Measurements from ENCODE around the gene CAMTA1.

CAMTA1 gene

DNA sequence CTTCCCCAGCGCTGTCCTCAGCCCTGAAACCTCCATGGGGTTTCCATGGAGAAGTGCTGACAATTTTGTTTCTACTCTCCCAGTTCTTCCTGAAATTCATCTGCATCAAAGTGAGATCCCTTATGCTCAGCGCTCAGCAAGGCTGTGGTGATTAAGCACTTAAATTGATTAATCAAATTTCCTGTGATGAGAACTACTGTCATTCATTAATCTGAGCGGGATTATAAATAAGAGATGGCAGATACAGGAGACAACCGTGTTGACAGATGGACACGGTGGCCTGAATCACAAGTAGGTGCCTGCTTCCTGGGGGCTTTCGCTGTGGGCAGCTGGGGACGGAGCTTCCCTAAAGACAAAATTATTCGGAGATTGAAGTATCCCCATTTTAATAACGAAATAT, 656.8 kb downstream of the CAMTA1 start:
- no peak for DNase-seq (ENCODE audit: low read depth)
- H3K4me3 ChIP-seq (ENCODE audit: low read depth, low read length), result no peak overlapping the region
- TF ChIP-seq CTCF (IDR thresholded peaks at IDR 0.05; ENCODE audit: insufficient read depth, low read depth, low read length, missing control alignments), result no peak

GRCh38 chr1:7442918-7443317, 657.7 kb downstream of the CAMTA1 start:
- H3K4me3 ChIP-seq (ENCODE audit: low read depth, low read length), result no peak overlapping the region
- no peak for DNase-seq (ENCODE audit: low read depth)
- no peak for TF ChIP-seq CTCF (IDR thresholded peaks at IDR 0.05; ENCODE audit: insufficient read depth, low read depth, low read length, missing control alignments)

DNA sequence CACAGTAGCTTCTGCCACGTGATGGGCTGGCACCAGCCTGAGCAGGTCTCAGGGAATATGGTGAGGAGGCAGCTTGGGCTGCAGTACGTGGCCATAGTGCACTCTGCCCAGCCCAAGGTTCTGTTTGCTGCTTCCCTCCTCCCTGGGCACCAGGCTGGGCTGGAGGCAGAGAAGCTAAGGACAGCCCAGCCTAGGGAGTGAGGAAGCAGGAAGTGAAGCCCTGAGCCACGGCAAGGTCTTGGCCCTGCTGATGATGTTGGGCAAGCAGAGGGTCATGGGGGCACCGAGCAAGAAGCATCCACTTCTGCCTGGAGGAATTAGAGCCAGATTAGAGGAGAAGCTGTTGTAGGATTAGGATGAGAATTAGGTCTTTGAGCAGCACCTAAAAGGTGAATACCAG, 659.1 kb downstream of the CAMTA1 start:
- no peak for DNase-seq (ENCODE audit: low read depth)
- no peak for TF ChIP-seq CTCF (IDR thresholded peaks at IDR 0.05; ENCODE audit: insufficient read depth, low read depth, low read length, missing control alignments)
- H3K4me3 ChIP-seq (ENCODE audit: low read depth, low read length), result no peak overlapping the region

GRCh38 chr1:7447093-7447492, 661.8 kb downstream of the CAMTA1 start:
- H3K4me3 ChIP-seq (ENCODE audit: low read depth, low read length), result no peak overlapping the region
- DNase-seq (ENCODE audit: low read depth), result no peak
- no peak for TF ChIP-seq CTCF (IDR thresholded peaks at IDR 0.05; ENCODE audit: insufficient read depth, low read depth, low read length, missing control alignments)

DNA sequence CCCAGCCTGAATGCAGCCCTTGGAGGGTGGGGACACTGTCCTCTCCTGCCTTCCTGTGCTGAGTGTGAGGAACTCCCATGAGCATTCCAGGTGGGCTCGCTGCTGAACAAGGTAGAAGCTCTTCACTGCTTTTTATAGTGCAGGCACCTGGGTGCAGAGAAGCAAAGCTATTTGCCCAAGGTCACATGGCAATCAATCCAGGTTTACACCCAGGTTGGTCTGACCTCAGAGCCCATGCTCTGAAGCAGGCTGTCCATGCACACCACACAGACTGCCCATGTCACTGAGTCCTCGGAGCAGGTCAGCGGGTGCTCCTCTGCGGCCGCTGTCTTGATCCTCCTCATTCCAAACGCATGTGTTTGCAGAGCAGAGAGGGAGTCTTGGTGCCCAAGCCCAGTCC, 662.5 kb downstream of the CAMTA1 start:
- no peak overlapping the region for H3K4me3 ChIP-seq (ENCODE audit: low read depth, low read length)
- DNase-seq (ENCODE audit: low read depth), result no peak
- TF ChIP-seq CTCF (IDR thresholded peaks at IDR 0.05; ENCODE audit: insufficient read depth, low read depth, low read length, missing control alignments), result no peak

DNA sequence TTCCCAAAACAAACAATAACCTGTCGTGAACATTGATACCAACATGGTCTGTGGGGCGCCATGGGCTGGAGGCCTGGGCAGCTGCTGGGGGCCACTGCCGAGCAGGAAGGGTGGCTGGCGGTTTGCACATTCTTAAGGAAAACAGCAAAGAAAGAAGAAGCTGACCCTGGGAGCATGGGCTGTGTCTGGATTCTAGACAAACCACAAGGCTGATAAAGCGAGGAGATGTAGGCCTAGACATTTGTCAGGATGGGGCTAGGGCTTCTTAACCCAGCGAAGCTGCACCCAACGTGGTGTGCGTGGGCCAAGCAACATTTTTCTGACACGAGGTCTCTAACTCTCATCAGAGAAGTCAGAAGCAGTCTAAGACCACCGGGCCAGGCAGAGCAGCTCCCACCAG, 663.7 kb downstream of the CAMTA1 start:
- DNase-seq (ENCODE audit: low read depth), result no peak
- H3K4me3 ChIP-seq (ENCODE audit: low read depth, low read length), result no peak overlapping the region
- TF ChIP-seq CTCF (IDR thresholded peaks at IDR 0.05; ENCODE audit: insufficient read depth, low read depth, low read length, missing control alignments), result no peak

- DNase-seq (ENCODE audit: low read depth), result no peak
- no peak for TF ChIP-seq CTCF (IDR thresholded peaks at IDR 0.05; ENCODE audit: insufficient read depth, low read depth, low read length, missing control alignments)
- H3K4me3 ChIP-seq (ENCODE audit: low read depth, low read length), result no peak overlapping the region
Observed at GRCh38 chr1:7449750-7450149, 664.5 kb downstream of the CAMTA1 start.

Data from GM12865 (cell line).